ENCODE measurements around the gene PRAMEF12. TPM values are rescaled to one million over a fixed set of nuclear protein-coding genes. Genes with fewer than 3 reads are reported as not detected.
"Not testable (repeated sequence)": the region's sequence is repeated elsewhere in the genome, so short reads cannot be mapped to it uniquely, and the experiment has no call there.

The PRAMEF12 gene
- not detected for polyA plus RNA-seq (2012; ENCODE audit: insufficient read depth, insufficient read length)

GRCh38 chr1:12773438-12773837 lies at the start of gene PRAMEF12:
PRAMEF12 (plus strand) TSS chr1:12773738; CDS start chr1:12774868, 1,130 bp downstream.
- no peak for DNase-seq (ENCODE audit: low read depth, low spot score)
- H3K4me3 ChIP-seq (ENCODE audit: low read length) = no peak within 1 kb of the TSS

- H3K4me3 ChIP-seq (ENCODE audit: low read length) = no peak overlapping the region
- peak; percentile 19 for DNase-seq (ENCODE audit: low read depth, low spot score)
Measured at GRCh38 chr1:12728391-12728790, 45.1 kb upstream of the PRAMEF12 start.

- no peak for DNase-seq (ENCODE audit: low read depth, low spot score)
- H3K4me3 ChIP-seq (ENCODE audit: low read length) = no peak overlapping the region
Measured at GRCh38 chr1:12730156-12730555, 43.4 kb upstream of the PRAMEF12 start.

- not testable (repeated sequence) for DNase-seq (ENCODE audit: low read depth, low spot score); H3K4me3 ChIP-seq (ENCODE audit: low read length)
Measured at GRCh38 chr1:12731084-12731483, 42.5 kb upstream of the PRAMEF12 start.

- DNase-seq (ENCODE audit: low read depth, low spot score) = no peak
- H3K4me3 ChIP-seq (ENCODE audit: low read length) = no peak overlapping the region
Measured at GRCh38 chr1:12734651-12735050, 38.9 kb upstream of the PRAMEF12 start.

- DNase-seq (ENCODE audit: low read depth, low spot score) = no peak
- H3K4me3 ChIP-seq (ENCODE audit: low read length) = no peak overlapping the region
Measured at GRCh38 chr1:12738934-12739333, 34.6 kb upstream of the PRAMEF12 start.

- DNase-seq (ENCODE audit: low read depth, low spot score) = no peak
Measured at GRCh38 chr1:12739613-12740012, 33.9 kb upstream of the PRAMEF12 start.

GRCh38 chr1:12741946-12742345 lies 31.6 kb upstream of the PRAMEF12 start:
- DNase-seq (ENCODE audit: low read depth, low spot score) = no peak
- no peak overlapping the region for H3K4me3 ChIP-seq (ENCODE audit: low read length)

More at GRCh38 chr1:12739613-12740012, 33.9 kb upstream of the PRAMEF12 start:
- no peak overlapping the region for H3K4me3 ChIP-seq (ENCODE audit: low read length)

- no peak overlapping the region for H3K4me3 ChIP-seq (ENCODE audit: low read length)
- DNase-seq (ENCODE audit: low read depth, low spot score) = no peak
Measured at GRCh38 chr1:12745126-12745991, 28.2 kb upstream of the PRAMEF12 start.

- no peak within 1 kb of the TSS for H3K4me3 ChIP-seq (ENCODE audit: low read length)
- DNase-seq (ENCODE audit: low read depth, low spot score) = peak; percentile 33
Measured at GRCh38 chr1:12745992-12746323, 27.6 kb upstream of the PRAMEF12 start, which contains the start of gene CFAP107. CFAP107 (plus strand) TSS chr1:12746200; CDS start chr1:12746431, 231 bp downstream.

GRCh38 chr1:12748778-12749355 lies 24.7 kb upstream of the PRAMEF12 start:
- DNase-seq (ENCODE audit: low read depth, low spot score) = no peak
- no peak overlapping the region for H3K4me3 ChIP-seq (ENCODE audit: low read length)

- no peak overlapping the region for H3K4me3 ChIP-seq (ENCODE audit: low read length)
- DNase-seq (ENCODE audit: low read depth, low spot score) = no peak
Measured at GRCh38 chr1:12754738-12755137, 18.8 kb upstream of the PRAMEF12 start.

- no peak overlapping the region for H3K4me3 ChIP-seq (ENCODE audit: low read length)
- no peak for DNase-seq (ENCODE audit: low read depth, low spot score)
Measured at GRCh38 chr1:12756273-12756672, 17.3 kb upstream of the PRAMEF12 start.

GRCh38 chr1:12756768-12757413 lies 16.6 kb upstream of the PRAMEF12 start:
- DNase-seq (ENCODE audit: low read depth, low spot score) = no peak

GRCh38 chr1:12757836-12758235 lies 15.7 kb upstream of the PRAMEF12 start:
- no peak for DNase-seq (ENCODE audit: low read depth, low spot score)
- H3K4me3 ChIP-seq (ENCODE audit: low read length) = no peak overlapping the region

More at GRCh38 chr1:12756768-12757413, 16.6 kb upstream of the PRAMEF12 start:
- H3K4me3 ChIP-seq (ENCODE audit: low read length) = no peak overlapping the region

- peak; percentile 14 for DNase-seq (ENCODE audit: low read depth, low spot score)
- no peak overlapping the region for H3K4me3 ChIP-seq (ENCODE audit: low read length)
Measured at GRCh38 chr1:12760256-12760795, 13.2 kb upstream of the PRAMEF12 start.

GRCh38 chr1:12761781-12762180 lies 11.8 kb upstream of the PRAMEF12 start:
- DNase-seq (ENCODE audit: low read depth, low spot score) = no peak
- no peak overlapping the region for H3K4me3 ChIP-seq (ENCODE audit: low read length)

- no peak for DNase-seq (ENCODE audit: low read depth, low spot score)
- no peak overlapping the region for H3K4me3 ChIP-seq (ENCODE audit: low read length)
Measured at GRCh38 chr1:12762766-12763165, 10.8 kb upstream of the PRAMEF12 start.

GRCh38 chr1:12763479-12763878 lies 10.1 kb upstream of the PRAMEF12 start:
- DNase-seq (ENCODE audit: low read depth, low spot score) = no peak
- H3K4me3 ChIP-seq (ENCODE audit: low read length) = no peak overlapping the region

GRCh38 chr1:12764016-12764415 lies 9.5 kb upstream of the PRAMEF12 start:
- no peak for DNase-seq (ENCODE audit: low read depth, low spot score)
- no peak overlapping the region for H3K4me3 ChIP-seq (ENCODE audit: low read length)

Data from Jurkat, Clone E6-1 (cell line).